HCT116 (cell line): ENCODE results near the gene LGMN. TPM values are rescaled to one million over a fixed set of nuclear protein-coding genes. Genes with fewer than 3 reads are reported as not detected.

Experiments
- ATAC-seq: fragments of 200-7000 bp; cut with Tn5 transposase; 2 replicates; pipeline ENCODE4 v1.9.1; 2020; ENCODE audit warnings: mild to moderate bottlenecking, moderate library complexity
- BruUV-seq: library from RNA; stranded (reverse); fragments of 400-500 nt; replicated peaks from 2 replicates; lab custom pipeline; 2021; lab: Mats Ljungman, UMichigan
- CTCF ChIA-PET: fragments of 300-600 bp; sonication (Branson Sonifier 250); formaldehyde crosslinking; loops from one replicate; lab custom pipeline; 2021; ENCODE audit warnings: antibody characterized with exemption; lab: Charles Lee
- POLR2A ChIA-PET: fragments of 300-600, 350-600 bp; sonication (Branson Sonifier 250); formaldehyde crosslinking; loops from one replicate; lab custom pipeline; 2021; ENCODE audit warnings: antibody characterized with exemption; lab: Charles Lee
- RAD21 ChIA-PET, 2 experiments: fragments of 300-600 bp; sonication (Branson Sonifier 250); formaldehyde crosslinking; loops; one replicate each; lab custom pipeline; 2023; ENCODE audit warnings: low total read pairs in 2 of 2; ENCODE audit not compliant: uncharacterized antibody in 2 of 2, unreplicated experiment in 2 of 2, low non-redundant PET in 1 of 2; lab: Charles Lee
- DNase-seq: peaks from one replicate; pipeline ENCODE4 v3.0.0-alpha.2; 2010; ENCODE audit warnings: low read depth, low spot score
- H2AFZ ChIP-seq: fragments of 200-600 bp; shearing (Covaris generic), sonication (generic); 2 replicates; pipeline ENCODE4 v1.6.1; 2017; ENCODE audit warnings: low read depth, mixed run types, mixed read lengths, antibody characterized with exemption, low read length; ENCODE audit not compliant: poor library complexity, severe bottlenecking
- H3K27ac ChIP-seq: 2 replicates; pipeline ENCODE4 v1.5.1; 2012; ENCODE audit warnings: low read depth, low read length
- H3K27me3 ChIP-seq: fragments of 200-600 bp; sonication (generic); 2 replicates; pipeline ENCODE4 v1.6.1; 2016; ENCODE audit warnings: mixed run types, low read length, mixed read lengths; ENCODE audit not compliant: insufficient read depth
- H3K36me3 ChIP-seq, 2 experiments: fragments of 200-500 bp in 1 of 2; fragments of 200-600 bp in 1 of 2; sonication (Bioruptor generic) in 1 of 2; sonication (generic) in 1 of 2; 2 replicates each; pipeline versions ENCODE4 v1.5.1 to v1.6.1; 2014 to 2016; ENCODE audit warnings: low read length in 2 of 2, inconsistent platforms in 1 of 2, mixed read lengths in 1 of 2, mixed run types in 1 of 2; ENCODE audit not compliant: insufficient read depth in 2 of 2, control insufficient read depth in 1 of 2
- H3K4me1 ChIP-seq, 2 experiments: fragments of 200-600 bp in 1 of 2; sonication (generic) in 1 of 2; 2 replicates each; pipeline versions ENCODE4 v1.5.1 to v1.6.1; 2012 to 2017; ENCODE audit warnings: low read length in 2 of 2, inconsistent platforms in 1 of 2, mild to moderate bottlenecking in 1 of 2, mixed read lengths in 1 of 2, mixed run types in 1 of 2, moderate library complexity in 1 of 2; ENCODE audit not compliant: insufficient read depth in 2 of 2, control insufficient read depth in 1 of 2
- H3K4me2 ChIP-seq: fragments of 200-600 bp; sonication (generic); 2 replicates; pipeline ENCODE4 v1.6.1; 2017; ENCODE audit warnings: mixed run types, low read length, mixed read lengths
- H3K4me3 ChIP-seq, 2 experiments: fragments of 200-600 bp in 1 of 2; sonication (generic) in 1 of 2; replicated peaks in 1 of 2; 2 replicates each; pipeline ENCODE4 v1.5.1; 2011 to 2016; ENCODE audit warnings: low read length in 2 of 2, control low read depth in 1 of 2, low read depth in 1 of 2, mild to moderate bottlenecking in 1 of 2, mixed read lengths in 1 of 2, mixed run types in 1 of 2
- H3K79me2 ChIP-seq: fragments of 200-600 bp; sonication (generic); 2 replicates; pipeline ENCODE4 v1.6.1; 2017; ENCODE audit warnings: mild to moderate bottlenecking, mixed run types, low read length, moderate library complexity, mixed read lengths; ENCODE audit not compliant: insufficient read depth
- H3K9ac ChIP-seq: fragments of 200-600 bp; sonication (generic); 2 replicates; pipeline ENCODE4 v1.6.1; 2016; ENCODE audit warnings: low read length, mixed read lengths
- H3K9me2 ChIP-seq: fragments of 200-600 bp; sonication (generic), shearing (Covaris generic); 2 replicates; pipeline ENCODE4 v1.6.1; 2017; ENCODE audit warnings: mixed run types, mild to moderate bottlenecking, moderate library complexity; ENCODE audit not compliant: insufficient read depth
- H3K9me3 ChIP-seq, 2 experiments: fragments of 200-500 bp in 1 of 2; fragments of 200-600 bp in 1 of 2; sonication (Bioruptor generic) in 1 of 2; sonication (generic) in 1 of 2; 2 replicates each; pipeline ENCODE4 v1.6.1; 2014 to 2017; ENCODE audit warnings: low read length in 2 of 2, mixed read lengths in 2 of 2, inconsistent platforms in 1 of 2, low read depth in 1 of 2, mild to moderate bottlenecking in 1 of 2, mixed run types in 1 of 2, moderate library complexity in 1 of 2; ENCODE audit not compliant: control insufficient read depth in 1 of 2, insufficient read depth in 1 of 2
- H4K20me1 ChIP-seq: fragments of 200-600 bp; sonication (generic), shearing (Covaris generic); 2 replicates; pipeline ENCODE4 v1.6.1; 2017; ENCODE audit warnings: mixed run types, mild to moderate bottlenecking, moderate library complexity; ENCODE audit not compliant: insufficient read depth
- CBX3 ChIP-seq: IDR thresholded peaks from 2 replicates; pipeline ENCODE4 v1.6.1; 2012; ENCODE audit warnings: low read depth
- CEBPB ChIP-seq: IDR thresholded peaks from 2 replicates; pipeline ENCODE4 v1.6.1; 2012; ENCODE audit warnings: low read depth
- EGR1 ChIP-seq: IDR thresholded peaks from 2 replicates; pipeline ENCODE4 v1.6.1; 2012; ENCODE audit warnings: low read depth
- EZH2 ChIP-seq: fragments of 200-600 bp; sonication (generic); IDR thresholded peaks from 2 replicates; pipeline ENCODE4 v1.6.1; 2017; ENCODE audit warnings: antibody characterized with exemption, mixed run types
- POLR2A ChIP-seq: IDR thresholded peaks from 2 replicates; pipeline ENCODE4 v1.7.0; 2011; ENCODE audit warnings: borderline replicate concordance; ENCODE audit not compliant: insufficient read depth, insufficient read length; ENCODE audit errors: extremely low read depth
- POLR2AphosphoS5 ChIP-seq: IDR thresholded peaks from 2 replicates; pipeline ENCODE4 v1.6.1; 2011; ENCODE audit warnings: mild to moderate bottlenecking, low read depth, low read length, moderate library complexity
- RAD21 ChIP-seq: IDR thresholded peaks from 2 replicates; pipeline ENCODE4 v1.6.1; 2012; ENCODE audit warnings: low read depth, mild to moderate bottlenecking
- SIN3A ChIP-seq: IDR thresholded peaks from 2 replicates; pipeline ENCODE4 v1.6.1; 2012; ENCODE audit warnings: low read depth
- SP1 ChIP-seq: IDR thresholded peaks from 2 replicates; pipeline ENCODE4 v1.6.1; 2012; ENCODE audit warnings: low read depth
- YY1 ChIP-seq: IDR thresholded peaks from 2 replicates; pipeline ENCODE4 v1.6.1; 2011; ENCODE audit warnings: low read length, low read depth, moderate library complexity, mild to moderate bottlenecking; ENCODE audit not compliant: insufficient replicate concordance; ENCODE audit errors: extremely low read depth
- intact Hi-C: fragments of 100-400 bp; cut with micrococcal nuclease; formaldehyde crosslinking; loops from 2 replicates; pipeline ENCODE4 v1.10.0; 2022
- total RNA-seq: library from RNA; stranded (reverse); gene quantifications from one replicate; pipeline ENCODE4 v1.2.1, GENCODE V29; 2021; ENCODE audit not compliant: unreplicated experiment
- TF ChIP-seq, protein P1 (sequence below): IDR thresholded peaks from 2 replicates; pipeline ENCODE4 v1.6.1; 2012; ENCODE audit warnings: low read depth
- TF ChIP-seq, protein P2 (sequence below): IDR thresholded peaks from 2 replicates; pipeline ENCODE4 v1.6.1; 2011; ENCODE audit warnings: mild to moderate bottlenecking, low read length, moderate library complexity; ENCODE audit not compliant: insufficient replicate concordance; ENCODE audit errors: extremely low read depth

Gene LGMN
- total RNA-seq, 1 experiment from 2014 or later = 44.9 TPM

DNA sequence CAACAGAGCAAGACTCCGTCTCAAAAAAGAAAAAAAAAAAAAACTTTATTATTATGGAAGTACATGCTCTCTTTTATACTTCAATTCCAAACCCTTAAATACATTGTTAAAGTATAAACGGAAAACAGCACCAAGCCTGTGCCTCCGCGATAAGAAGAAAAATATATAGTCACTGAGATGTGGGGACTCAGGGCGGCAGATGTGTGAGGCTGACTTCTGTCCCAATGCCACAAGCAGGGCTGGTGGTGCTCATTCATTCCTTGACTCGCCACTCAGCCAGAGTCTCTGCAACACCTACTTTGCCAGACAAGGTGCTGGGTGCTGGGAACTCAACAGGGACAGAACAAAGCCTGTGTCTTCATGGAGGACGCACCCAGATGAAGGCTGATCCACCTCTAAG, 13.8 kb downstream of the LGMN start:
- no TSS peak for BruUV-seq
- CTCF ChIA-PET = no interaction called here
- ATAC-seq = 0 out of 2 replicates have a peak, but pooled peaks have one; percentile 30

More for the DNA sequence above, 13.8 kb downstream of the LGMN start:
- peaks cover 15 to 21% of the 10 kb centered on the region in 2 experiments for H3K4me1 ChIP-seq
- H3K9ac ChIP-seq = no peak overlapping the region
- intact Hi-C loops = no loop called here
- DNase-seq = no peak
- no peaks in the 10 kb centered on the region for H3K27me3 ChIP-seq
- H4K20me1 ChIP-seq = no peaks in the 10 kb centered on the region
- RAD21 ChIA-PET = no interaction called here
- H3K4me3 ChIP-seq = no peak overlapping the region
- POLR2A ChIA-PET = interaction anchor here (1.6 kb wide), 1 partner anchor 14 kb away, joined by 5 read pairs; the partner anchor contains the start of gene LGMN
- H3K79me2 ChIP-seq = peaks cover 9% of the 10 kb centered on the region; the same call in 1 of the 2 replicates
- no peak overlapping the region for H3K27ac ChIP-seq
- no peaks in the 10 kb centered on the region for H3K9me2 ChIP-seq
- H3K4me2 ChIP-seq = peak overlapping the region; percentile 56; the same call in 1 of the 2 replicates
- no peaks in the 10 kb centered on the region for H3K9me3 ChIP-seq
- H2AFZ ChIP-seq = no peak overlapping the region
- TF ChIP-seq POLR2AphosphoS5 (no peak), CBX3 (no peak), EGR1 (no peak), EZH2 (no peak), RAD21 (no peak), SP1 (no peak), POLR2A (no peak), SIN3A (no peak), CEBPB (no peak), YY1 (no peak)
- TF ChIP-seq, protein P1, sequence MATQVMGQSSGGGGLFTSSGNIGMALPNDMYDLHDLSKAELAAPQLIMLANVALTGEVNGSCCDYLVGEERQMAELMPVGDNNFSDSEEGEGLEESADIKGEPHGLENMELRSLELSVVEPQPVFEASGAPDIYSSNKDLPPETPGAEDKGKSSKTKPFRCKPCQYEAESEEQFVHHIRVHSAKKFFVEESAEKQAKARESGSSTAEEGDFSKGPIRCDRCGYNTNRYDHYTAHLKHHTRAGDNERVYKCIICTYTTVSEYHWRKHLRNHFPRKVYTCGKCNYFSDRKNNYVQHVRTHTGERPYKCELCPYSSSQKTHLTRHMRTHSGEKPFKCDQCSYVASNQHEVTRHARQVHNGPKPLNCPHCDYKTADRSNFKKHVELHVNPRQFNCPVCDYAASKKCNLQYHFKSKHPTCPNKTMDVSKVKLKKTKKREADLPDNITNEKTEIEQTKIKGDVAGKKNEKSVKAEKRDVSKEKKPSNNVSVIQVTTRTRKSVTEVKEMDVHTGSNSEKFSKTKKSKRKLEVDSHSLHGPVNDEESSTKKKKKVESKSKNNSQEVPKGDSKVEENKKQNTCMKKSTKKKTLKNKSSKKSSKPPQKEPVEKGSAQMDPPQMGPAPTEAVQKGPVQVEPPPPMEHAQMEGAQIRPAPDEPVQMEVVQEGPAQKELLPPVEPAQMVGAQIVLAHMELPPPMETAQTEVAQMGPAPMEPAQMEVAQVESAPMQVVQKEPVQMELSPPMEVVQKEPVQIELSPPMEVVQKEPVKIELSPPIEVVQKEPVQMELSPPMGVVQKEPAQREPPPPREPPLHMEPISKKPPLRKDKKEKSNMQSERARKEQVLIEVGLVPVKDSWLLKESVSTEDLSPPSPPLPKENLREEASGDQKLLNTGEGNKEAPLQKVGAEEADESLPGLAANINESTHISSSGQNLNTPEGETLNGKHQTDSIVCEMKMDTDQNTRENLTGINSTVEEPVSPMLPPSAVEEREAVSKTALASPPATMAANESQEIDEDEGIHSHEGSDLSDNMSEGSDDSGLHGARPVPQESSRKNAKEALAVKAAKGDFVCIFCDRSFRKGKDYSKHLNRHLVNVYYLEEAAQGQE = no peak
- TF ChIP-seq, protein P2, sequence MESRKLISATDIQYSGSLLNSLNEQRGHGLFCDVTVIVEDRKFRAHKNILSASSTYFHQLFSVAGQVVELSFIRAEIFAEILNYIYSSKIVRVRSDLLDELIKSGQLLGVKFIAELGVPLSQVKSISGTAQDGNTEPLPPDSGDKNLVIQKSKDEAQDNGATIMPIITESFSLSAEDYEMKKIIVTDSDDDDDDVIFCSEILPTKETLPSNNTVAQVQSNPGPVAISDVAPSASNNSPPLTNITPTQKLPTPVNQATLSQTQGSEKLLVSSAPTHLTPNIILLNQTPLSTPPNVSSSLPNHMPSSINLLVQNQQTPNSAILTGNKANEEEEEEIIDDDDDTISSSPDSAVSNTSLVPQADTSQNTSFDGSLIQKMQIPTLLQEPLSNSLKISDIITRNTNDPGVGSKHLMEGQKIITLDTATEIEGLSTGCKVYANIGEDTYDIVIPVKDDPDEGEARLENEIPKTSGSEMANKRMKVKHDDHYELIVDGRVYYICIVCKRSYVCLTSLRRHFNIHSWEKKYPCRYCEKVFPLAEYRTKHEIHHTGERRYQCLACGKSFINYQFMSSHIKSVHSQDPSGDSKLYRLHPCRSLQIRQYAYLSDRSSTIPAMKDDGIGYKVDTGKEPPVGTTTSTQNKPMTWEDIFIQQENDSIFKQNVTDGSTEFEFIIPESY = no peak
- 0 out of 4 replicates have a peak, but pooled peaks cover 0 to 2% of the 10 kb centered on the region in 2 experiments for H3K36me3 ChIP-seq
